Testis (tissue), 3 donors: Measurements from ENCODE around the gene ROPN1B. TPM values are rescaled to one million over a fixed set of nuclear protein-coding genes. Genes with fewer than 3 reads are reported as not detected.
"Not testable (repeated sequence)": the region's sequence is repeated elsewhere in the genome, so short reads cannot be mapped to it uniquely, and the experiment has no call there.

Source experiments
- DNase-seq: peaks from one replicate; pipeline ENCODE4 v3.0.0-alpha.2; 2019
- H3K27ac ChIP-seq, 2 donors: fragments of 200-600 bp; sonication (generic); one replicate each; pipeline ENCODE4 v1.5.1; 2019
- H3K27me3 ChIP-seq: fragments of 200-600 bp; sonication (generic); one replicate; pipeline ENCODE4 v1.5.1; 2019
- H3K36me3 ChIP-seq: fragments of 200-600 bp; sonication (generic); one replicate; pipeline ENCODE4 v1.5.1; 2017; ENCODE audit warnings: low read depth; ENCODE audit errors: missing control alignments
- H3K4me1 ChIP-seq: fragments of 200-600 bp; sonication (generic); one replicate; pipeline ENCODE4 v1.5.1; 2019
- H3K4me3 ChIP-seq, 2 donors: fragments of 200-600 bp; sonication (generic); one replicate each; pipeline ENCODE4 v1.5.1; 2017 to 2019
- H3K9me3 ChIP-seq: fragments of 200-600 bp; sonication (generic); one replicate; pipeline ENCODE4 v1.5.1; 2017
- CTCF ChIP-seq, 3 experiments: fragments of 450-650 bp in 2 of 3; fragments of 200-600 bp in 1 of 3; sonication (generic) in 1 of 3; IDR thresholded peaks; one replicate each; pipeline ENCODE4 v1.5.1; 2016 to 2019; ENCODE audit warnings: antibody characterized with exemption in 3 of 3, mild to moderate bottlenecking in 2 of 3, moderate library complexity in 1 of 3
- POLR2A ChIP-seq: fragments of 450-650 bp; IDR thresholded peaks from one replicate; pipeline ENCODE4 v1.6.1; 2017; ENCODE audit warnings: antibody characterized with exemption, mild to moderate bottlenecking, moderate library complexity
- WGBS, 2 donors: methylation state at CpG; one replicate each; pipeline ENCODE4 v1.1.5; 2018; 5-methylcytosine and 5-hydroxymethylcytosine counted together
- intact Hi-C: fragments of 100-400 bp; cut with DNase I; formaldehyde crosslinking; loops from one replicate; pipeline ENCODE4 v1.15.1; 2023; ENCODE audit warnings: low total_unique reads
- polyA plus RNA-seq: library from polyadenylated mRNA; stranded (reverse); fragments of 350-450 nt; fragmentation: Illumina TruSeq; extraction: RNeasy Lipid Tissue Mini Kit (QIAGEN cat#74804); gene quantifications from one replicate; pipeline ENCODE4 v1.2.3, GENCODE V29; 2014; ENCODE audit warnings: low read depth, low replicate concordance; ENCODE audit not compliant: insufficient read depth
- total RNA-seq, 2 donors: library from RNA; depleted of rRNA; stranded (reverse); fragments of >200 nt; gene quantifications; one replicate each; pipeline ENCODE4 v1.2.3, GENCODE V29; 2016

ROPN1B gene
- total and polyA plus RNA-seq, 3 donors from 2014 or later: 123 to 534 (median 239) TPM

GRCh38 chr3:125967156-125967555 lies 1.8 kb upstream of the ROPN1B start:
- Histone ChIP-seq H3K9me3 (no peaks in the 10 kb centered on the region), H3K36me3 (no peaks in the 10 kb centered on the region), H3K27ac (no peak overlapping the region), H3K27me3 (no peaks in the 10 kb centered on the region), H3K4me1 (peaks cover 4% of the 10 kb centered on the region), H3K4me3 (no peak overlapping the region)
- no peak for DNase-seq
- intact Hi-C loops: no loop called here
- TF ChIP-seq POLR2A (no peak), CTCF (IDR thresholded peaks at IDR 0.05) (no peak)

- H3K4me3 ChIP-seq, intact Hi-C loops, DNase-seq, H3K9me3 ChIP-seq, H3K27ac ChIP-seq, H3K27me3 ChIP-seq, H3K4me1 ChIP-seq, H3K36me3 ChIP-seq: not testable (repeated sequence)
- 81 to 90% methylated on average over 2 of the region's 2 CpGs for WGBS, 2 donors
Observed at GRCh38 chr3:125968121-125968520, 857 bp upstream of the ROPN1B start.

GRCh38 chr3:125971997-125972944 lies 3.3 kb downstream of the ROPN1B start:
- intact Hi-C loops, H3K36me3 ChIP-seq, H3K4me1 ChIP-seq, H3K9me3 ChIP-seq, H3K27me3 ChIP-seq, H3K27ac ChIP-seq: not testable (repeated sequence)
- TF ChIP-seq CTCF (IDR thresholded peaks at IDR 0.05): peak; percentile 46 to 83 (median 70)
- H3K4me3 ChIP-seq: peak overlapping the region; percentile 24 to 27
- 1 to 2% methylated on average over 21 to 29 of the region's 31 CpGs for WGBS, 2 donors
- DNase-seq: peak; percentile 48

- H3K27ac ChIP-seq, intact Hi-C loops, DNase-seq, H3K36me3 ChIP-seq, H3K27me3 ChIP-seq, H3K9me3 ChIP-seq, H3K4me1 ChIP-seq, H3K4me3 ChIP-seq: not testable (repeated sequence)
- 71 to 86% methylated on average over 9 of the region's 9 CpGs for WGBS, 2 donors
Observed at GRCh38 chr3:125975245-125976002, 6.4 kb downstream of the ROPN1B start.

- DNase-seq, H3K4me1 ChIP-seq, H3K4me3 ChIP-seq, H3K36me3 ChIP-seq, H3K9me3 ChIP-seq, H3K27me3 ChIP-seq, H3K27ac ChIP-seq, intact Hi-C loops: not testable (repeated sequence)
- 92 to 96% methylated on average over 2 to 3 of the region's 3 CpGs for WGBS, 2 donors
Observed at GRCh38 chr3:125976003-125976390, 7.0 kb downstream of the ROPN1B start.

GRCh38 chr3:125977104-125977503 lies 8.1 kb downstream of the ROPN1B start:
- intact Hi-C loops: not testable (repeated sequence)
- WGBS, 2 donors: 28 to 45% methylated on average over 2 to 4 of the region's 7 CpGs

GRCh38 chr3:125984951-125985350 lies 16.0 kb downstream of the ROPN1B start:
- 69 to 89% methylated on average over 2 of the region's 2 CpGs for WGBS, 2 donors
- H3K9me3 ChIP-seq, intact Hi-C loops, DNase-seq, H3K4me1 ChIP-seq, H3K4me3 ChIP-seq, H3K27ac ChIP-seq, H3K36me3 ChIP-seq, H3K27me3 ChIP-seq: not testable (repeated sequence)

More at GRCh38 chr3:125977104-125977503, 8.1 kb downstream of the ROPN1B start:
- H3K4me1 ChIP-seq, H3K9me3 ChIP-seq, H3K27me3 ChIP-seq, H3K27ac ChIP-seq, H3K36me3 ChIP-seq, H3K4me3 ChIP-seq, DNase-seq: not testable (repeated sequence)
